A549 (cell line): ENCODE measurements around the gene ANKRD27. TPM values are rescaled to one million over a fixed set of nuclear protein-coding genes. Genes with fewer than 3 reads are reported as not detected.

Source experiments
- ATAC-seq, 2 experiments: fragments of 200-7000 bp in 1 of 2; fragments of >200 bp in 1 of 2; cut with Nextera tagmentation in 1 of 2; cut with Tn5 transposase in 1 of 2; 3 replicates each; pipeline versions ENCODE4 v1.8.0 to v1.9.1; 2018 to 2020; ENCODE audit warnings: mild to moderate bottlenecking in 1 of 2, moderate library complexity in 1 of 2
- CTCF ChIA-PET: fragments of 300-600 bp; sonication (Branson Sonifier 250); formaldehyde crosslinking; extraction: SDS; loops from one replicate; lab custom pipeline; 2021; ENCODE audit warnings: antibody characterized with exemption, inconsistent platforms; lab: Yijun Ruan, JAX
- POLR2A ChIA-PET: fragments of 350-600 bp; formaldehyde crosslinking; extraction: SDS; loops from one replicate; lab custom pipeline; 2021; ENCODE audit warnings: antibody characterized with exemption, inconsistent platforms; lab: Yijun Ruan, JAX
- DNase-seq, 2 experiments: peaks; one replicate each; pipeline versions ENCODE4 v3.0.0 to v3.0.0-alpha.2; 2011 to 2016; ENCODE audit warnings: low read depth in 1 of 2, low spot score in 1 of 2
- FAIRE-seq: peaks from 2 replicates; lab custom pipeline; 2011; peaks lifted over from hg19 to GRCh38; lab: Jason Lieb, UNC
- H3K27ac ChIP-seq, 2 experiments: fragments of >200 bp; sonication (Bioruptor Twin); formaldehyde crosslinking; 3 replicates each; pipeline ENCODE4 v1.5.1; 2016 to 2017
- H3K4me1 ChIP-seq: fragments of >200 bp; sonication (Bioruptor Twin); formaldehyde crosslinking; 3 replicates; pipeline ENCODE4 v1.6.1; 2016
- H3K4me2 ChIP-seq: fragments of >200 bp; sonication (Bioruptor Twin); formaldehyde crosslinking; 3 replicates; pipeline ENCODE4 v1.6.1; 2016
- H3K4me3 ChIP-seq: fragments of >200 bp; sonication (Bioruptor Twin); formaldehyde crosslinking; 3 replicates; pipeline ENCODE4 v1.5.1; 2016
- H3K9me3 ChIP-seq: fragments of >200 bp; sonication (Bioruptor Twin); formaldehyde crosslinking; 3 replicates; pipeline ENCODE4 v1.6.1; 2016
- CBX8 ChIP-seq: fragments of 200-600 bp; sonication (generic); IDR thresholded peaks from 2 replicates; pipeline ENCODE4 v1.6.1; 2016
- WGBS: methylation state at CpG from one replicate; pipeline ENCODE4 v1.1.6; 2017; ENCODE audit errors: missing lambda C conversion rate; 5-methylcytosine and 5-hydroxymethylcytosine counted together
- polyA plus RNA-seq, 4 experiments: library from polyadenylated mRNA; depleted of rRNA in 3 of 4; stranded (reverse); fragments of >200 nt; fragmentation: RNase III in 1 of 4; extraction: RNeasy Plus Mini Kit Qiagen cat#74134 plus additional on column Dnase treatment in 1 of 4; gene quantifications; 2 replicates in 3 of 4; 3 replicates in 1 of 4; pipeline ENCODE4 v1.2.3, GENCODE V29; 2011 to 2017
- small RNA-seq, 6 experiments: library from RNA; depleted of rRNA; stranded (forward); fragments of <200 nt; gene quantifications; one replicate each; pipeline ENCODE3, GENCODE V24; 2012

ANKRD27 gene
- polyA plus RNA-seq, 2 of the 4 experiments (the other 2 are of a cell fraction) = 23.1 to 60.8 TPM

DNA sequence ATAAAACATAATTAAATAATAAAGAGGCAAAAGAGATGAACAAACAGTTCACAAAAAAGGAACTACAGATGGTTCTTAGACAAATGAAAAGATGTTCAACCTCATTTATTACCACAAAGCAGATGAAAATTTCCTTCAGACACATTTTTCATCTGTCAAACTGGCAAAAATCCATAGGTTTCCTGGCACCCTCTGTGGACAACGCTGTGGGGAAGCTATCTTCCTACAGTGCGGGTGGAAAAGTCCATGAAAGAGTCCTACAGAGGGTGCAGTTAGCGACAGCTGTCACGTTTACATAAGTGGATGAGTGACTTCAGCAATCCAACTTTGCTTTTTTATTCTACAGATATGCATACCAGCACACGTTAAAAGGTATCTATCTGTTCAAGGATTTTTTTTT, 124.3 kb downstream of the ANKRD27 start:
- H3K4me3 ChIP-seq = no peak overlapping the region
- POLR2A ChIA-PET = no interaction called here
- FAIRE-seq = no peak
- no peak for TF ChIP-seq CBX8
- 34% methylated on average over 5 of the region's 5 CpGs for WGBS
- DNase-seq = no peak
- CTCF ChIA-PET = interaction anchor here (0.6 to 5.9 kb wide), 4 partner anchors 10 to 1965 kb away, joined by 3 to 27 read pairs (median 5); no protein-coding TSS in a partner anchor
- H3K27ac ChIP-seq = no peak overlapping the region
- H3K4me2 ChIP-seq = no peak overlapping the region
- ATAC-seq = peak in 1 of 2 experiments; percentile 20; a peak in 1 of 6 replicates
- no peaks in the 10 kb centered on the region for H3K9me3 ChIP-seq
- H3K4me1 ChIP-seq = no peaks in the 10 kb centered on the region

Small RNA genes lying within 50 kb of the gene (small RNA-seq; reads per million reads assigned to genes)
- gene RN7SL789P (0 reads per million in 6 experiments), gene SNORA68B (0 to 6.3 (median 0) reads per million in 6 experiments)

Other genes starting within 250 kb of the ANKRD27 start
- 196 and 445 TPM in 2 replicates for gene PDCD5, start 94.0 kb downstream of the ANKRD27 start, polyA plus RNA-seq (2011; rRNA removed)
- gene PDCD5, start 94.0 kb downstream of the ANKRD27 start, polyA plus RNA-seq (2017; fragmentation: RNase III; extraction: RNeasy Plus Mini Kit Qiagen cat#74134 plus additional on column Dnase treatment) = 511 to 662 TPM (median 549 TPM) in 3 replicates
- 0.17 and 0.20 TPM in 2 replicates for gene RGS9BP, start 668 bp upstream of the ANKRD27 start, polyA plus RNA-seq (2011; rRNA removed)
- 0.30 to 0.46 TPM (median 0.41 TPM) in 3 replicates for gene RGS9BP, start 668 bp upstream of the ANKRD27 start, polyA plus RNA-seq (2017; fragmentation: RNase III; extraction: RNeasy Plus Mini Kit Qiagen cat#74134 plus additional on column Dnase treatment)
- gene NUDT19, start 16.6 kb upstream of the ANKRD27 start, polyA plus RNA-seq (2011; rRNA removed) = 28.3 and 32.6 TPM in 2 replicates
- gene NUDT19, start 16.6 kb upstream of the ANKRD27 start, polyA plus RNA-seq (2017; fragmentation: RNase III; extraction: RNeasy Plus Mini Kit Qiagen cat#74134 plus additional on column Dnase treatment) = 30.1 to 31.1 TPM (median 30.5 TPM) in 3 replicates
- gene TDRD12, start 44.6 kb upstream of the ANKRD27 start, polyA plus RNA-seq (2011; rRNA removed) = 0.19 and 0.20 TPM in 2 replicates
- 0.21 to 0.53 TPM (median 0.34 TPM) in 3 replicates for gene TDRD12, start 44.6 kb upstream of the ANKRD27 start, polyA plus RNA-seq (2017; fragmentation: RNase III; extraction: RNeasy Plus Mini Kit Qiagen cat#74134 plus additional on column Dnase treatment)
- 0.50 and 1.3 TPM in 2 replicates for gene SLC7A9, start 194.6 kb upstream of the ANKRD27 start, polyA plus RNA-seq (2011; rRNA removed)
- gene SLC7A9, start 194.6 kb upstream of the ANKRD27 start, polyA plus RNA-seq (2017; fragmentation: RNase III; extraction: RNeasy Plus Mini Kit Qiagen cat#74134 plus additional on column Dnase treatment) = 0.54 to 0.62 TPM (median 0.62 TPM) in 3 replicates